ENCODE data around the gene TCP10L.

DNA sequence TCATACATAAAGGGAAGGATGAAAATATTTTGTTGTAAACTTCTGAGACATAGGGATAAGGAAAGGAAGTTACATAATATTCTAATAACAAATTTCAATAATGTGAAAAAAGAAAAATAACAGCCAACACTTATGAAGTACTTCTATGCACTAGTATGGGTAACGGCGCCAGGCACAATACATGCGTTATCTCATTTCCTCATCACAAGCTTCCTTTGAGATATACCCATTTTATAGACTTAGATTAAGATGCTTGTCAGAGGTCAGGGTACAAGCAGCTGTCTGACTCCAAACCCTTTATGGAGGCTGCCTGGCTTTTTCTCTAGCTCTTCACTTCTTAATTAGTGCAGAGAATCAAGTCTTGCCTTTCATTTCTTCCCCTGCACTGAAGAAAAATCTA, 41.3 kb downstream of the TCP10L start:
- TF ChIP-seq EP300 (IDR thresholded peaks at IDR 0.05) (no peak), POLR2A (IDR thresholded peaks at IDR 0.05) (no peak), POLR2AphosphoS5 (IDR thresholded peaks at IDR 0.05) (no peak)
- TF ChIP-seq, protein P1, sequence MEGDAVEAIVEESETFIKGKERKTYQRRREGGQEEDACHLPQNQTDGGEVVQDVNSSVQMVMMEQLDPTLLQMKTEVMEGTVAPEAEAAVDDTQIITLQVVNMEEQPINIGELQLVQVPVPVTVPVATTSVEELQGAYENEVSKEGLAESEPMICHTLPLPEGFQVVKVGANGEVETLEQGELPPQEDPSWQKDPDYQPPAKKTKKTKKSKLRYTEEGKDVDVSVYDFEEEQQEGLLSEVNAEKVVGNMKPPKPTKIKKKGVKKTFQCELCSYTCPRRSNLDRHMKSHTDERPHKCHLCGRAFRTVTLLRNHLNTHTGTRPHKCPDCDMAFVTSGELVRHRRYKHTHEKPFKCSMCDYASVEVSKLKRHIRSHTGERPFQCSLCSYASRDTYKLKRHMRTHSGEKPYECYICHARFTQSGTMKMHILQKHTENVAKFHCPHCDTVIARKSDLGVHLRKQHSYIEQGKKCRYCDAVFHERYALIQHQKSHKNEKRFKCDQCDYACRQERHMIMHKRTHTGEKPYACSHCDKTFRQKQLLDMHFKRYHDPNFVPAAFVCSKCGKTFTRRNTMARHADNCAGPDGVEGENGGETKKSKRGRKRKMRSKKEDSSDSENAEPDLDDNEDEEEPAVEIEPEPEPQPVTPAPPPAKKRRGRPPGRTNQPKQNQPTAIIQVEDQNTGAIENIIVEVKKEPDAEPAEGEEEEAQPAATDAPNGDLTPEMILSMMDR (IDR thresholded peaks at IDR 0.05) = no peak
